NB4 (cell line): ENCODE measurements around the gene MRM3.

Experiments
- MAX ChIP-seq: IDR thresholded peaks from 2 replicates; pipeline ENCODE4 v1.6.1; 2011; ENCODE audit warnings: low read depth, low read length
- TF ChIP-seq, protein P1 (sequence below): IDR thresholded peaks from one replicate; pipeline ENCODE4 v1.5.1; 2012; ENCODE audit warnings: low read depth, low read length

GRCh38 chr17:750431-751037, 31.6 kb upstream of the MRM3 start:
- TF ChIP-seq MAX = no peak
- TF ChIP-seq, protein P1, sequence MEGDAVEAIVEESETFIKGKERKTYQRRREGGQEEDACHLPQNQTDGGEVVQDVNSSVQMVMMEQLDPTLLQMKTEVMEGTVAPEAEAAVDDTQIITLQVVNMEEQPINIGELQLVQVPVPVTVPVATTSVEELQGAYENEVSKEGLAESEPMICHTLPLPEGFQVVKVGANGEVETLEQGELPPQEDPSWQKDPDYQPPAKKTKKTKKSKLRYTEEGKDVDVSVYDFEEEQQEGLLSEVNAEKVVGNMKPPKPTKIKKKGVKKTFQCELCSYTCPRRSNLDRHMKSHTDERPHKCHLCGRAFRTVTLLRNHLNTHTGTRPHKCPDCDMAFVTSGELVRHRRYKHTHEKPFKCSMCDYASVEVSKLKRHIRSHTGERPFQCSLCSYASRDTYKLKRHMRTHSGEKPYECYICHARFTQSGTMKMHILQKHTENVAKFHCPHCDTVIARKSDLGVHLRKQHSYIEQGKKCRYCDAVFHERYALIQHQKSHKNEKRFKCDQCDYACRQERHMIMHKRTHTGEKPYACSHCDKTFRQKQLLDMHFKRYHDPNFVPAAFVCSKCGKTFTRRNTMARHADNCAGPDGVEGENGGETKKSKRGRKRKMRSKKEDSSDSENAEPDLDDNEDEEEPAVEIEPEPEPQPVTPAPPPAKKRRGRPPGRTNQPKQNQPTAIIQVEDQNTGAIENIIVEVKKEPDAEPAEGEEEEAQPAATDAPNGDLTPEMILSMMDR = no peak
